SIG-M5 treated with dmso at 0.1 percent for 504 hours (cell line): ENCODE data around the gene MED7.

Source experiments
- DNase-seq: peaks from one replicate; lab custom pipeline; 2025; ENCODE audit not compliant: unreplicated experiment; lab: John Stamatoyannopoulos, UW

The MED7 gene

DNA sequence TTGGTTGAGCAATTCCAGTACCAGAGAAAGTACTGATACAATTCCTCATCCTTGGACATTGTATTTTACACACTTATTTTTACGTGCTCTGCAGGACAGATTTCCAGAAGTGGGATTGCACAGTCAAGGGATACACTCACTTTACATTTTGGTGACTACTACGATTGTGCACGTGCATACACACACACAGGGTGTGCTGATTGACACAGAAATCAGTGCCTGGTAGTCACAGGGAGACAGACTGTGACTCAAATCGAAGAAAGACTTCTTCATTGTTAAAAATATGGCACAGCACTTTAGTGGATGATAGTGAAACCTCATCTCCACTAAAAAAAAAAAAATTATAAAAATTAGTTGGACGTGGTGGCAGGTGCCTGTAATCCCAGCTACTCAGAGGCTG is 21.9 kb upstream of the MED7 start:
- no peak for DNase-seq

DNA sequence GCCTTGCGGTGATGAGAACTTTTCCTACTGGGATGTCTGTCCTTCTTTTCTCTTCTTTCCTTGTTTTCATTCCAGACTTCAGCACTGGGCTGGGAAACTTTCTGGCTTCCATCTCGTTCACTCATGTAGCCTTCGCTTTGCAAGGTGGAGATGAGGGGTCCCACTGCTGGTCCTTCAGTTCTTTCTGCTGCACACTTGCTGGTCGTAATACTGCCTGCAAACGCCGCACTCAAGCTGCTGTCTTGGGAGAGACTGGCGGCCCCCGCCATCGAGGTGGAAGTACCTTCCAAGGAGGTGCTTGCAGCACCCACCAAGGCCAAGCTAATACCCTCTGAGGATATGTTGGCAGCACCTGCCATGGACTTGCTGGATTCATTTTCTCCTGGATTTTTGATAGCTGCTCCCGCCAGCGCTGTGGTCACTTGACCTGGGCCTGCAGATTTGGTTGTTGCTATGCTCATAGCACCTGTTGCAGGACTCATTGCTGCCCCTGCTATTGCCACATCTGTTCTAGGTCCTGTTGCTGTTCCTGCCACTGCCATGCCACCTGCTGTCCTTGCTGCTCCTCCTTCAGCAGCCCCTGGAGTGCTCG is 20.4 kb upstream of the MED7 start:
- DNase-seq: no peak

DNA sequence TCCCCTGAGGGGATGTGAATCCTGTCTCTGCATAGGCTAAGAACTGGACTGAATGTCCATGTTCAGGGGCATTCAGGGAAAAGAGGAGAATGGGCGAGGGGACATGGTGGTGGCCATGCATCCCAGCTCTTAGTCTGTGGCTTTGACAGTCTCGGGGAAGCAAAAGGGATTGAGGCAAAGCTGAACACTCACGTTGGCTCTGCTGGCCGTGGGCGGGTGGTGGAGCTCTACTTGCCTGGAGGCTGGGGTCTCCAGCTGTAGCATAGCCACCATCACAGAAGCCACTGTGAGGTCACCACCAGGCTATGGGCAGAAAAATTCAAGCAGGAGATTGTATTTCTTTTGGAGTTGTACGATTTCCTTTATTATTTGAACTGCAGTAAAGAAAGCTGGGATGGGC is 19.3 kb upstream of the MED7 start:
- DNase-seq: no peak

DNA sequence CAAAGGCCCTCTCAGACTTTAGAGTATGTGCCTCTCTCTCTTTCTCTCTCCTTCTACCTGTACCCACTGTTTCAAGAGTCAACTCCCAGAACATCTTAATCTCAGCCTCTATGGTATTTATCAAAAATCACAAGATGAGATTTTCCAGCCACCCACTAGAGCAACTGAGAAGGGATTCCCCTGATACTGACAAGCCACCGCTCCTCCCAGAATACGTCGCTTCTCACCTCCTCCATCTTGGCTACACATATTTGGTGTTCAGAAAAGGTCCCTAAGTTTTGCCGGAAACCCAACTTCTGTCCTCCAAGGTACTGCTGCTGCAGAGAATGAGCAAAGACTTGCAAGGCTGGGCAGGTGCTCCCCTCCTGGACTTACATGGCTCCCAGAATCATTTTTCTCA is 17.3 kb upstream of the MED7 start:
- no peak for DNase-seq

DNA sequence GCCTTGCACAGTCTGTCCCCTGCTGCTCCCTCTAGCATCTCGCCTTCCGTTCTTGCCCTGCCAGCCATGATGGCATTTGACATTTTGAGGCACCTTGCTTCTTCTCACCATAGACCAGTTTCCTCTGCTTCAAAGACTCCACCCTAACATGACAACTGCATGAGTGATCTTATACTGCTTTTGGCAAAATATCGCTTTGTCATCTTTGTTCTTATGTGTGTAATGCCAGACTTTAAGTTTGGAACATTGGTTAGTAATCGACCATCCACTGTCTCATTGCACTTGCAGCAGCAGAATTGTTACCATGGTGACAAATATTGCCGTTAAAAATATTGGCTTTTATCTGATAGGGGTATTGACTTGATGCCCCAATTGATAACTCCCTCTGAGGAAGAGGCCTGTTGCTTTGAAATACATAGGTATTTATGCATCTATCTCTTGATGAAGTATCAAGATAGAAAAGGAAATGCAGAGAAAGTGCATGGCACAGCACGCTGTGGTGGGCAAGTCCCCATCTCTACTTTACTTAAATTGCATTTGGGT is 16.6 kb upstream of the MED7 start:
- no peak for DNase-seq

DNA sequence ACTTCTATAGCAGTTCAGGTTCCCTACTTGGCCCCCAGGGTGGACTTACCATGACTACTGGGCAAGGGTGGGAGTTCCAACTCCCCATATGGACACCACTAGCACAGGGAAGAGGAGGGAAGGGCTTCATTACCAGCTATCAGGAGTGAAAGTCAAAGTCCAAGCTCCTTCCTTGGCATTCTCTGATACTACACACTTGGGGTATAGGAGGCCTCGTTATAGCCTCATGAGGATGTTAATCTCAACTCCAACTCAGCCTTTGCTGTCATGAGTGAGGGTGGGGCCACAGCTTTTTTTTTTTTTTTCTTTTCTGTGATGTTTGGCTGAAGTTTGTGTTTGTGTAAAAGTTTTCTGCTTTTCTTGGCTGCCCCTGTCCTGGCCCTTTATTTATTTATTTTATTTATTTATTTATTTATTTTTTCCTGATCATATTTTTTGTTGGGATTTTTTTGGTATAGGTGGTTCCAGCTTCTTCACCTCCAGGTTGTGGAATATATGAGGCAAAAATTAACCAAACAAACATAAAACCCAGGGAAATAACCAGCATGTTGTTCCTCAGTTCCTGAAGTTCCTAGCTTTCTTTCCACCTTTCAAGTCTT is 14.7 kb upstream of the MED7 start:
- DNase-seq: no peak

DNA sequence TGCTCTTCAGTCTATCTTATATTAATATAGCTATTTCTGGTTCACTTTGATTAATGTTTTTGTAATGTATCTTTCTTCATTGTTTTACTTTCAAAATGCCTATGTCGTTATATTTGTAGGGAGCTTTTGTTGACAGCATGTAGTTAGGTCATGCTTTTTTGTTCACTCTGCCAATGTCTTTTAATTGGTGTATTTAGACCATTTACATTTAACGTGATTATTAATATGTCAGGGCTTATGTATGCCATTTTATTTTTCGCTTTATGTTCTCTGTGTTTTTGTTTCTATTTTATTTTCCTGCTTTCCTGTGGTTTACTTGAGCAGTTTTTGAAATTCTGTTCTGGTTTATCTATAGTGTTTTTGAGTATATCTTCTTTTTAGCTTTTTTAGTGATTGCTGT is 12.6 kb upstream of the MED7 start:
- DNase-seq: no peak

DNA sequence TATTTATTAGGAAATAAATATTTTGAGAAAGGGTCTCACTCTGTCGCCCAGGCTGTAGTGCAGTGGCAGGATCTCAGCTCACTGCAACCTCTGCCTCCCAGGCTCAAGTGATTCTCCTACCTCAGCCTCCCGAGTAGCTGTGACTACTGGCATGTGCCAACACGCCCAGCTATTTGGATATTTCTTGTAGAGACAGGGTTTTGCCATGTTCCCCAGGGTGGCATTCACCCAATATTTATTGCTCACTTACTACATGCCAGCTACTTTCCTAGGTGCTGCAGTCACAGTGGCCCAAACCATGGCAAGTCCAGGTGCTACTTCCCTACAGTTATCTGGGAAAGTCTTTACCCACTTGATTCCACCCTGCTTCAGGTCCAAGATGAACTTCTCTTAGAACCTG is 8.3 kb upstream of the MED7 start:
- no peak for DNase-seq

DNA sequence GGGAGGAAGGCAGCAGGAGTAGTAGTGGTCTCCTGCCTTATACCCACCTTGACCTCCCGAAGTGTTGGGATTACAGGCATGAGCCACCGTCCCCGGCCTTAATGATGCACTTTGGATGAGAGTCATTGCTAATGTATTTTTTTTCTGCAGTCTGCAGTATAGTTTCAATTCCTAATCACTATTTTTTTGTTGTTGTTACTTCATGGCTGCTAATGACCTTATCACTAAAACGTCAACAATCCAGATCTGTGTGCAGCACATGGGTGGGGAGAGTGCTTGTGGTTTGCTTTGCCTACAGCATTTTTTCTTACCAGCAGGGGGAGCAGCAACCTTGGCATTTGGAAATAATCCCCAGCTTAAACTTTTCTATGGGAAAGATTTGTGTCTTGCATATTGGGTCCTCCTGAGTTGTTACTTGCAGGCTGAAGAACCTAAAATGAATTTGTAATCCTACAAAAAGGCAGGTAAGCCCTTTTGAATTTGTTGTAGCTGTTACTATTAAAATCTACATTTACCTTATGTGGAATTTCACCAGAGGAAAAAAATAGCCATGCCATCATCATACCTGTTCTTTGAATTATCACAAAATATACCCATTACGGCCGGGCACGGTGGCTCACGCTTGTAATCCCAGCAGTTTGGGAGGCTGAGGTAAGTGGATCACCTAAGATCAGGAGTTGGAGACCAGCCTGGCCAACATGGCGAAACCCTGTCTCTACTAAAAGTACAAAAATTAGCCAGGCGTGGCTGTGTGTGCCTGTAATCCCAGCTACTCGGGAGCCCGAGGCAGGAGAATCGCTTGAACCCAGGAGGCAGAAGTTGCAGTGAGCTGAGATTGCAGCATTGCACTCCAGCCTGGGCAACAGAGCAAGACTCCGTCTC is 6.3 kb upstream of the MED7 start:
- peak; percentile 73 for DNase-seq

DNA sequence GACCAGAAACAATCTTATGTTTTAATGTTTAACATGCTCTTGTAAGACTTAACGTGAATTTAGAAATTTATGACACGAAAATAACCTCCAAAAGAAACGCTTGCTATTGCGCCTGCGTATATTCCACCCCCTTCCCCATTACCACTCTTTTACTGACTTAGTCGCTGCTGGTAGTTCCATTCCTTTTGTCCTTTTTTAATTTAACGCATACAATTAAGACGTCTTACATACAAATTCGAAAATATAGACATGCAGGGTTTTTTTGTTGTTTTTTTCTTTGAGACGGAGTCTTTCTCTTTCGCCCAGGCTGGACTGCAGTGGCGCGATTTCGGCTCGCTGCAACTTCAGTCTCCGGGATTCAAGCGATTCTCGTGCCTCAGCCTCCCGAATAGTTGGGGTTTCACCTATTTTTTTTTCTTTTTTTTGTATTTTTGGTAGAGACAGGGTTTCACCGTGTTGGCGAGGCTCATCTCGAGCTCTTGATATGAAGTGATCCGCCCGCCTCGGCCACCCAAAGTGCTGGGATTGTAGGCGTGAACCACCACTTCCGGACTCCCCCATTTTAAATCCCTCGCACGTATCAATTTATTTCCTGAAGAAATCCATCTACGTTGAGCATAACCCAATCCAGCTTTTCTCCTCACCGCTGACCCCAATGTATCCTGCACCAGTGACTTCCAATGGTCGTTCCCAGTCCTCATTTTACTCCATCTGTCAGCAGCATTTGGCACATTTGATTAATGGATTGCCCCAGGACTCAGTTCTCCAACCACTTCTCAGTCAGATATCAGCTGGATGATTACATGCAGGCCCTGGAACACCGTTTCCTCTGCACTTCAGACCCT is 684 bp upstream of the MED7 start:
- peak; percentile 87 for DNase-seq

DNA sequence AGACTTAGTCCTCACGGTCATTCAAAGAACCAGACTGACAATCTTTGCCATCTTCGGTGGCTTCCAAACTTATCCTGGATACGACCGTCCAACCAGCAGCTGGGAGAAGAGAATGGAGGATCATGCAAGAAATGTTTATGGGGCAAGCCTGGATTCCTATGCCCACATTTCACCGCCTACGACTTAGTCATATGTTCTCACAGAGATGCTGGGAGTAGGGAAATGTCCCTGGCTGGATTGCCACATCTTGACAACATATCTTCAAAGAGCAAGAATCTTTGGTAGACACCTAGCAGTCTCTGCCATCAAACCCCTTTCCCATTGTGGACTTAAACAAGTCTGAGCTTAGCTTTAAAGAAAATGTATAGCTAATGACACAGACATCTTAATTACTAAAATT is 5.0 kb downstream of the MED7 start:
- no peak for DNase-seq

DNA sequence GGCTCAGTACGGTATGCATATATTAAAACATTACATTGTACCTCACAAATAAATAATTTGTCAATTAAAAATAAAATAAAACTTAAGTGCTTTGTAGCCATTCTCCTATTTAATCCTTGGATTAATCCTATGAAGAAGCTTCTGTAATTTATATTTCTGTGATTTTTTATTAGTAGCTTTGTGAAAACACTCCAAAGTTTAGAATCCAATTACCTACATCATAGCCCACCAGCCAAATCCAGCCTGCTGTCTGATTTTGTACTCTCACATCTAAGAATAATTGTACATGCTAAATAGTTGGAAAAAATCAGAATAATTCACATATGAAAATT is 10.4 kb downstream of the MED7 start:
- DNase-seq: no peak

DNA sequence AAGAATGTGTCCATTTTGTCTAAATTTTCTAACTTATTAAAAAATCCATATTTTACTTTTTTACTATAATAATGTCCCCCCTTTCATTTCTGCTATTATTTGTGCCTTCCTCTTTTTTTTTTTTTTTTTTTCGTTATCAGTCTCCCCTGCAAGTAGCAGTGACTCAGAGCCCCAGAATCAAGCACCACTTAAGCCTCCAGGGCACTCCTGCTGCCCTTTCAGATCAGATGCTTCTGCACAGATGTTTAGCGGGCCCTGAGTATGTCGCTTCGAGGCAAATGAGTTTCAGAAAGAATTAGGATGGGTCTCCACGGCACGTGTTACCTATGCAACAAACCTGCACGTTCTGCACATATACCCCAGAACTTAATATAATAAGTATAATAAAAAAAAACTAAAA is 11.7 kb downstream of the MED7 start:
- DNase-seq: peak; percentile 18

DNA sequence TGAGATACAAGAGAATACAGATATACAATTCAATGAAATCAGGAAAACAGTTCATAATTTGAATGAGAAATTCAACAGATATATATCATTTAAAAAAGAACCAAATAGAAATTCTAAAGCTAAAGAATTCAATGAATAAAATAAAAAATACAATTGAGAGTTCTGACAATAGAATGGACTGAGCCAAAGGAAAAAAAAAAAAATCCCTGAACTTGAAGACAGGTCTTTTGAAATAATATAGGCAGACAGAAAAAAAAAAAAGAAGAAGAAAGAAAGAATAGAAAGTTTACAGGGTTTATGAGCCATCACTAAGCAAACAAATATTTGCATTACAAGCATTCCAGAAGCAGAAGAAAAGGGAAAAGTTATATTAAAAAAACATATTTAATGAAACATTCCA is 21.0 kb downstream of the MED7 start:
- DNase-seq: no peak

DNA sequence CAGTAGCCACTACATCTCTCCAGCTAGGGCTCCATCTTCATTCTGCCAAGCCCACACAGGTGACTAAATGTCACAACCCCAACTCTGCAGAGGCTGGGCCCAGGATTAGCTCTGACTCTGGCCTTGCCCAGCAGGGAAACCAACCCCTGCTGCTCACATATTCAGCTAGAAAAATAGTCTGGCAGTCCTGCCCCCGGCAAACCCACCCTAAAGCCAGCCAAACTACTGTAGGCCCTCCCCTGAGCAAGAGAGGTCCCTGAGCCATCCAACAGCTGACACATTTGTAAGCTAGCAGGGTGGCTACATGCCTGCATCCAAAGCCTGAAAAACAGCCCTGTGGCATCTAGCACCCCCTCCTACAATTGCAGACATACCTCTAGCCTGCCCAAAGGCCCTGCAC is 22.6 kb downstream of the MED7 start:
- no peak for DNase-seq

DNA sequence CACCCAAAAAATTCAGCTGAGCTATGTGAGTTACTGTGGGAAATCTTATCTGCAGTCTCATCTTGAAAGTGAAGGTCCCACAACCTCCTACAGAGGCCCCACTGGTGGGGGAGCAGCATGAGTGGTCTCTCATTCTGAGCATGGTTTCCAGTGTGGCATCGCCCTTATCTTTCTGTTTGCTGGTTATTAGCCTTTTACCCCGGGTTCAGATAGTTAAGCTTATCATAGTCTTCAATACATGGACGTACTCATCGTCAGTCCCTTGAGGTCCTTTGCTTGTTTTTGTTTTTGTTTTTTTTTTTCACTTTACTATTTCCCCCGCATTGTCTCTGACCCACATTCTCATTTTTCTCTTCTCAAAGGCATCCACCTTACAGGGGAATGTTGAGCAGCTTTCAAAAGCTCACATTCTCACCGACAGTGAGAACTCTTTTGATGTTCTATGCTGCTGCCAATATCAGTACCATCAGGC is 26.1 kb downstream of the MED7 start:
- DNase-seq: no peak

DNA sequence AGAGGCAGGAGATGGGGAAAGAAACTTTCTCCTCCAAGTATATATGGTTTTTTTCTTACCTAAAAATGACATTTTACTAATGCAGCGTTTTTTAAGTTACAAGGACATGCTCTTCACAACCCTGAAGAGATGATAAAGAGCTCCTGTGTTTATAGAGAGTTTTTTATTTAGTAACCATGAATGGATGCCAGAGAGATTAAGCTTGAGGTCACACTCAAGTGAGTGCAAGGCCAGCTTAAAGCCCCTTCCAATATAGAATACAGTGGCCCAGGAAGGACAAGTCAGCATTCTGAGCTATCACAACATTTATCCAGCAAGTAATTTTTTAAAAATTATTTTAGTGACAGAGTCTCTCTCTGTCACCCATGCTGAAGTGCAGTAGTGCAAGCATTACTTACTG is 27.2 kb downstream of the MED7 start:
- DNase-seq: no peak

DNA sequence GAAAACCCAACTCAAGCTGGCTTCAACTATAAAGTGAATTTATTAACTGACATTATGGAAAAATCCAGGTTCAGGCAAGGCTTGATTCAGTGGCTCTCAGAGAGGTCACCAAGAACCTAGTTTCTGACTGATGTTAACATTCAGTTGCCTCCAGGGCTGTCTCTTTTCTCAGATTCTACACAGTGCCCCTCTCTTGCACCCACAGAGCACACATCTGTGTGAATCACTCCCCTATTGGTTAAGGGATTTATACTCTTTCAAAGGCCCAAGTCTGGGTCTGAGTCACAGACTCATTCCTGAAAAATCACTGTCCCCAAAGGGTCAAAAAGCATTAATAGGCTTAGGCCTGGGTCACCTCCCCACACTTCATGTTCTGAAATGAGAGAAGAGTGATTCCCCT is 27.7 kb downstream of the MED7 start:
- no peak for DNase-seq

DNA sequence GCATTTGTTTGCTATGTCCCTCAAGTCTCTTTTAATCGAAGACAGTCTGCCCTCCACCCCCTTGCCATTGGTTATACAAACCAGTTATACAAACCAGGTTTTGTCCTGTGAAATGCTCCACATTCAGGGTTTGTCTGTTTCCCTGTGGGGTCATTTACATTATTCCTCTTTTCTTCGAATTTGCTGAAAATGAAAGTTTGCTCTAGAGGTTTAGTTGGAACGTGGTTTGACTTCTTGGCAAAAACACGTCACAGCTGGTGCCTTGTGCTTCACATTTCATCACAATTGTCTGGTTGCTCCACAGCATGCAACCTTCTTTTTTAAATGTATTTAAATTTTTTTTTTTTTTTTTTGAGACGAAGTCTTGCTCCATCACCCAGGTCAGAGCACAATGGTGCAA is 29.7 kb downstream of the MED7 start:
- DNase-seq: peak; percentile 72

DNA sequence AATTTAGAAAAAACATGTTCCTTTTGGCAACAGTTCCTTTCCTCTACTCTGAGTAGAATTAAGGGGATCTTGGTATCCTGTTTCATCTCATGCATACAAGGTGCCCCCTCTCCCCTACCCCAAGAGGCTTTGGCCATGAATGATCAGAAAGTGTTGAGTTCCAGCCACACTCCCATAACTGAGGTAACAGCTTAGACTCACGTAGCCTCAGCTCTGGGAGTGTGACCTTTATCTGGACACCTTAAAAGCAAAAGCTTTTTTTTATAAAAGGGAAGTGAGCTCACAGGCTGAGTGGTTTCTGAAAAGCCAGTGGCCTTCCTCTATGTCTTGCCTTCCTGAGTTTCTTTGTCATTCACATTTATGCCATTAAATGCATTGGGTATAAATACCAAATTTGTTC is 32.9 kb downstream of the MED7 start:
- peak; percentile 38 for DNase-seq

DNA sequence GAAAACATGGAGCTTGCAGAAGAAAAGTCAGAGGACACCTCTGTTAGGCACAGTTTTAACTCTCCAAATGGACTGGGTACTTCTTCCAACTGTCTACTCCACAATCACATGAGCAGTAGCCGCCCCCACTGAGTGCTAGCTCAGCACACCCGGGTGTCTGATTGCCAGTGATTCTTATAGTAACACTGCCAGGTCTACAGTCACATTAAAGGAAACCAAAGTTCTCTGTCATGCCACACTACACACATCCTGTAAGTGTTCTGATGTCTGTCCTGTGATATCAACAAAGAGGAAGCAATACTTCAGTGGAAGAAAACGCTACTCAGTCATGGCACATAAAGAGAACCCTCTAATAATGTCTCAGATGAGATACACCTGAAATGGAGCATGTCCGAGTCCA is 33.7 kb downstream of the MED7 start, which contains the start of gene HAVCR2:
Gene HAVCR2 (minus strand): TSS at position 69 of the 400 bp plus-strand sequence. CDS start 61 bp downstream, at position 8.
- DNase-seq: peak; percentile 28
